Effector CD8-positive, alpha-beta T cell (primary cell): ENCODE results near the gene ERI3.

Source experiments
- DNase-seq: peaks from one replicate; lab custom pipeline; 2025; lab: John Stamatoyannopoulos, UW

ERI3 gene

DNA sequence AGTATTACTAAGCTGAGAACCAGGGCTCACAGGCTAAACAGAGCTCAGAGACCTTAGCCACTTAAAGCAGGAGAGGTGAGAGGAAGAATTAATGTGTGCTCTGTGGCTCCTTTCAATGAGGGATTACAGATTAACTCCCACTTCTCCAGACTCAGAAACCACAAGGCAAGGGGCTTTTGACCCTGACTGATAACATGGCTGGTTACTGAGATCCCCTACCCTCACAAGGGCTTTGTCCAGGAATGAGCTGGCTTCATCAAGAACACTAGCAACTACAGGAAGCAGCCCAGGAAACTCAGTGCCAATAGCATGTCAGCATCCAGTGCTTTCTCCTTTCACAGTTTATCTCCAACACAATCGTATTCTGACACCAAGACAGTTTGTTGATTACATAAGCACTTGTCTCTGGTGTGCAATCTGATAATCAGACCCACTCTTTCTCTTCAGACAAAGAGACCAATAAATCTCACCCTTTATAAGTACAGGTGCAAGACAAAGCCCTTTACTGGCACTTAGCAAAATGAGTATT lies 38.8 kb downstream of the ERI3 start:
- no peak for DNase-seq

DNA sequence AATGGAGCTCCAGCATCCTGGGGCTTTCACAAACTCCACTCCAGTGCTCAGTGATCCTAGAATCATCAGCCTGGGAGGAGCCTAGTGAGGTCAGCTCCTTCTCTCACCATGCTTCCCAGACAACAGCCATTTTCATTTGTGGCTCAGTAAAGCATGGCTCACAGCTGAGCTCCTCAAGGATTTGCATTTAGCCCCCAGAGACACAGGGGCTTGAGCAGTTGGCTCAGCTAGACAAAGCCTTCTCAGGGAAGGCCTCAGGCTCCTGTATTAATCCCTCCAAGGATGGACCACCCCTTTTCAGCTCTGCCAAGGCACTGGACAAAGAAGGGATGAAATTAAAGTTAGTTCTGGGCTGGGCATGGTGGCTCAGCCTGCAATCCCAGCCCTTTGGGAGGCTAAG lies 39.5 kb downstream of the ERI3 start:
- DNase-seq = no peak

DNA sequence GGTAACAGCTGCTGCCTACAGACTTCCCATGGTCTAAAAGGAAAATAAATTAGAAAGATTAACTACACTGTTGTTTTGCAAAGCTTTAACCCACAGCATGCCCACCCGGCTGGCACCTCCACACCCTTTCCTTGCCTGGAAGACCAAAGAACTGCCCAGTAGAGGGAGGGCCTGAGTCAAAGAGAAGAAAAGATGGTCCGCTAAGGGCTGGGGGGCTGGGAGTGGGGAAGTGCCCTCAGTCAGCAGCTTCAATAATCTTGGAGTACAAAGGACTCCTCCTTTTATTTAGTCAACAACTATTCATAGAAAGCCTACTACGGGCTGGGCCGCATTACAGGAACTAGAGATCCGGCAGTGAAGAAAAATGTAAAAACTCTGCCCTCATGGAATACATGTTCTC lies 40.6 kb downstream of the ERI3 start:
- no peak for DNase-seq

DNA sequence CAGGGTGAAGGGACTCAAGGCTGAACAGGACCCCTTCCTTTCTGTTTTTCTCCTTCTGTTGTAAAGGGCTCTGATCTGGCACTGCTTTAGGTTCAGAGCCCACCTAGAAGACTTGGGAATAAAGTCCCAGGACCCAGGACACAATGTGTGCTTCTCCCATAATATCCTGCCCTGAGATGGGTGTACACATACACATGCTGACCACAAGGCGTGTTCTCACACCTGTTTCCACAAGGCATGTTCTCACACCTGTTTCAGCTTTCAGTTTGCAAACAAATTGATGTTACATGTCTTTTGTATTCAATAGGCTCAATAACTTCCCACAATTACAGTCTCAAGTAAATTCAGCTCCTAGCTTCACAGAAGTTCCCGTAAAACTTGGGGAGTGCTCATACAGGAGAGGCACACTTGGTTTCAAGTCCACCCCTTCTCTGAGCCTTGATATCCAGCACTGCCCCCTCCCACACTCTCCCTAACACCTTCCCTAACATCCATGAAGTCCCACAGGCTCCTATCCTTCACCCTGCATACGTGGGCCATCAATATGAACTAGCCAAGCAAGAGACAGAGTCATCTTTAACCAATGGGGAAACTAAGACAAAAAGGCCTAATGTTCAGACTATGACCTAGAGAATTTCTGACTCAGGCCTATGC lies 41.7 kb downstream of the ERI3 start:
- no peak for DNase-seq

DNA sequence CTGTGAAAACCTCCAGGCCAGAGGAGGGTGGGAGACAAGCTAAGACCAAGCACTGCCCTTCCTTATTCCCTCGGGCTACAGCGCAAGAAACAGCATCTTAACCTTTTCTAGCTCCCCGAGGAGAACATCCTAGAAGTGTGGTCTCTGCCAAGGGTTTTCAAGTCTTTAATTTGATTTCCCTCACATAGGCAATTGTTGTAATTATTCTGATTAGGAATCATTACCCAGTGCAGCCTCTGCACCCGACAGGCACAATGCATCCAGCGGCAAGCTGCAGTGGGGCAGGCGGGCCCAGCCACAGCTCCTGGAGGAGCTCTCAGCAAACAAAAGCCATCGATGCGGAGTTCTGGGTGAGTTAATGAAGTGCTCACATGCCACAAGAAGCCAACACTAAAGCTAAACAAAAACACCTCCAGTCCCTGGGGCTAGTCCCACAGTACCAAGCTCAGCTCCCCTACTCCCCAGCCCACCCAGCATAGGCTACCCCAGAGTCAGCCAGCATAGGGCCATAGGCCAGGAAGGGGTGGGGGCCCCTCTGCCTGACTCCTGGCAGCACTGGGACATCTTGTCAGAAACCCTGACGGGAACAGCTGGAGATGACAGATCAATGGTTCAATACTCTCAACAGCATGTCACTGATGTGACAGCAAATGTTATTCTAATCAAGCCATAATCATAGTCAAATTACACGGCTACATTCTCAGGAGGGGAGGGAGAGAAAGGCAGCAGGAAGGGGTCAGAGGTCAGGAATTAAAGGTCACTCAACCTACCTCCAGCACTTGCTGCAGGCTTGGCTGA lies 42.5 kb downstream of the ERI3 start:
- no peak for DNase-seq

DNA sequence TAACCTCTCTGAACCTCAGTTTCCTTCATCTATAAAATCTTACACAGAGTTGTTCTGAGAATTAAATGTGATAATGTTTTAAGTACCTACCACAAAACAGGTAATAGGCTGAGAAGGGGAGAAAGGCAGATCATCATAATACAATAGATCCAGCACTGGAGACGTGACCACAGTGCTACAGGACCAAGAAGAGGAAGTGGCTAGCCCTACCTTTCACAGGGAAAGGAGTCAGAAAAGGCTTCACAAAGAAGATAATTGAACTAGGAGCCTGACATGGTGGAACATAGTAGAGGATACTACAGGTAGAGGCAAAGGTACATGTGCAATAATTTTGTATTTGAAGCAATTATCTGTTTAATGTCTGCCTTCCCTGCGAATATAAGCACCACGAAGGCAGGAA lies 45.1 kb downstream of the ERI3 start:
- DNase-seq = no peak

DNA sequence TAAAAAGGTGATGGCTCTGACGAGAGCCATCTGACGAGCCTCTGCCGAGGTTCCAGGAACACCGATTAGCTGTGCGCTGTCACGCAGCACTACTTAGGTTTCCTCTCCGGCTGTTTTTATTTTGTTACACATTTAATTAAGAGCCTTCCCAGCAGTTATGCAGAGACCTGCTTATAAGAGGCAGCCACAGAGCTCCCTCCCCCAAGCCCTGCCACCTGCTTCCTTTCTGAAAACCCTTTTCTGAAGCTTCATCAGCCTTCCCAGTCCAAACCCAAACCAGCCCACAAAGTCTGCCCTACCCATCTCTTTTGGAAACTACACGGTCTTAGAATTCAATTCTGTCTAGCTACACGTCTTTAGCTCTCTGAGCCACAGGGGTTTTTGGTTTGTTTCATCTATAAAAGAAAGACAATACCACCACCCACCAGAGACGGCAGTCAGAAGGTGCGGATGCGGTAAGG lies 49.1 kb downstream of the ERI3 start:
- no peak for DNase-seq

DNA sequence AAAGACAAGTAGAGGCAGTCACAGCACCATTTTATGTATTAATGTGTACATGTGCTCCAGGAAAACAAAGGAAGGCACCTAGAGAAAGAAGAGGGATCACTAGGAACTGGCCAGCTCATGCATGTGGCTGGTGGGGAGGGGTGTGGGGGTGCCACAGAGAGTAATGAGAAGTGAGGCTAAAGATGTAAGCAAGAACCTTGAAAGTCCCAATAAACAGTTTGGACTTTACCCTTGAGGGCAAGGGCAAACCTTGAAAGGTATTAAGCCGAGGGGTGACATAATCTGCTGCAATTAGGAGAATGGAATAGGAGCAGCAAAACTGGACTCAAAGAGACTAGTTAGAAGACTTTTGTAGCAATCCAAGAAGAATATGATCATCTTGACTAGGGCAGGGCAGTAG lies 51.5 kb downstream of the ERI3 start:
- DNase-seq = no peak

DNA sequence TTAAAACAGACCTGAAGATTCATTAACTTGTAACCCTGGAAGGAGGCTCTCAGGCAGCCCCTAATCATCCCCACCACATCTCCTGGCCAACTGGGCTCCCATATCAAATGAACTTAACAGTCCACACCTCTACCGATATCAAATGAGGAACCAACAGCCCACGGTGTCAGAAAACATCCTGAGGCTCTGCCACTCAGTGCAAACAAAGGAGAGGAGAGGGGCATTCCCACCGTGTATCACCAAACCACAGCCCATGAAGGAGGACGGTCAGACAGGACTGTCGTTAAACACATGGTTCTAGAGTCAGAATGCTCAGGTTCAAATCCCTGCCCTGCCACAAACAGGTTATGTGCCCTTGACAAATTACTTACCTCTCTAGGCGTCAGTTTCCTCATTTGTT lies 52.5 kb downstream of the ERI3 start:
- no peak for DNase-seq

DNA sequence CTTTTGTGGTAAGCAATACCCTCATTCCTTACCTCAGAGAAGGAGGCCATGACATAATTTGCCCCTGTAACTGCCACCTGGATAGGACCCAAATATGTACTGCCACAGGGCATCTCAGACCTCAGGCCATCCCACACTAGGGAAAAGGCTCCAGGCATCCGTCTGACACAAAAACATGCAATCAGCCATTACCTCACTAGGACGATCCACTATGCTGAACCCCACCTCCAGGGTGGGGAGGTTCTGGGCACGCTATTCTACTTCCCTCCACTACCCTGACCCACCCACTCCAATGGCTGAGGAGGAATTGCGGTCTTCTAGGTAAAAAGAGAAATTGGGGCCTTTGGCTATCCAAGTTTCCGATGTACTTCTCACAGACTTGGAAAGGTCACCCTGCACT lies 53.6 kb downstream of the ERI3 start:
- DNase-seq = no peak

DNA sequence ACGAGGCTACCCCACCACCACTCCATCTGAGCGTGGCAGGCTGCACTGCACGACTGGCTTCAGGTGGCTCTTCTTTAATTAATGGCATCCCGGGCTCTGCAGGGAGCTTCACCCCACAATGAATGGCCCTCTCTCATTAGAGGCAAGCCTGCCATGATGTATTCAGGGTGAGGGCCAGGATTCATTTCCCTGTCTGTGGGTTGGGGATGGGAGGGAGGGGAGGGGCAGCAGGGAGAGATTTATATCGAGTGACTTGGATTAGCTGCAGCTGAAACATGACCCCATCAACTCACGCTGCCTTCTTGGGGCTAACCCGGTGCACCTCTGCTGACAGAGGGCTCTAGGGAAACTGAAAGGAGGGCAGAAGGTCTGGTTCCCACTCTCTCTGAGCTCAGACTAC lies 54.2 kb downstream of the ERI3 start:
- DNase-seq = no peak

DNA sequence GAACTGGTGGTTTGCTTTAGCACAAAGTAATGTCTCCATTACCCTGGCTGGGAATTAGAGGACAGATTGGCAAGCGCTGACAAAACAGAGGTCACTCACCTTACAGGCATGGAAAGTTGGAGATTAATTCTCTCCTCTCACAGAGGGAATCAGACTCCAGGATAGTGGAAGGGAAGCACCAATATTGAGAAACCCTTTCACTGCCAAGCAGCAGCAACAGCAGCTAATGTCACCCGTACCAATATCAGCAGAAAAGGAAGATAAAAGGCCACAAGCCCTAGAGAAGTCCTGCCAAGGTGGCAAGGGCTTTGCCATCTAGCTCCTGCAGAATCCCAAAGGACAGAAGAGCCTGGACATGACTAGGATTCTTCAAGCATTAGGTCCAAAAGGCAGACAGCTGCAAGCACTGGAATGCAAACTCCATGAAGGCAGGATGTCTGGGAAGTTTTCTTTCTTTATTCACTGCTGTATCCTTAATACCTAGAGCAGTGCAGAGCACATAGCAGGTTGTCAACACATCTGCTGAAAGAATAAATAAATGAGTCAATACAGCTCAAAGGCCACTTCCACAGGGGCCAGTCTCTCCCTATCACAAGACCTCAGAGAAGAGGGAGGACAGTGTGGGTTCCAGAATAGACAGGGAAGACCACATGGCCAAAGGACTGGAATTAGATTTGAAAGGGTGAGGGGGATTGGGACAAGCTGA lies 57.2 kb downstream of the ERI3 start:
- no peak for DNase-seq

DNA sequence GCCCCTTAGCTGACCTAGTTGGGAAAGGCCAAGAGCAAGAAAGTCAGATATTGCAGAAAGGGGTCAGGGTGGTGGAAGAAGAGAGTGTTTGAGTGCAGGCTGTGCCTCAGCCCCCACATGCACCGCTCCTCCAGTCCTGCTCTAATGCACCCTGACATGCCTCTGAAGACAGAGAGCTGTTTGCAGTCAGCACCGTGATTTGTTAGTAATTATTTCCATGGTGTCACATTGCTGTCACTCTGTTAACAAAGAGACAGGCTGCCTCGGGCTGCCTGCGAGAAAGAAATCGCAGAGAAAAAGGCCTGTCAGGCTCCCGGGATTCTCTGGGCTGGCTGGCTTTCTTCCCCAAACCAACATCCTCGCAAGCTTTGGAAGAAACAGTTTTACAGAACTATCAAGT lies 58.3 kb downstream of the ERI3 start:
- no peak for DNase-seq

DNA sequence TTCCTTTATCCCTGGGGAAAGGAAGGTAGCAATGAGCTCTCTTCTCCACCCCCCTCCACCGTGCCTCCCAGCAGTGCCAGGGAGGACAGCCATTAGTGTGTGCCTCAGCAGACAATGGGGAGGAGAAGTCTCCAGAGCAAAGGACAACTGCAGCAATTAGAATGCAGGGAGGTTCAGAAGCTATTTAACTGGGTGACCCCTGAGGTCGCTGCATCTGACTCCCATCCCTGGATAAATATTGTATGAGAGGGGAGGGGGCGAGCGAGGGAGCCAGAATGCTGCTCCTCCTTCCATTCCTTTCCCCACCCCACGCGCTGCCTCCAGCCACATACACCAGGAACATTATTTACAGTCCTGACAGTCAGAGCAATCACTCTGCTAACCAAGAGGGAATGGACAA lies 59.0 kb downstream of the ERI3 start:
- DNase-seq = no peak

DNA sequence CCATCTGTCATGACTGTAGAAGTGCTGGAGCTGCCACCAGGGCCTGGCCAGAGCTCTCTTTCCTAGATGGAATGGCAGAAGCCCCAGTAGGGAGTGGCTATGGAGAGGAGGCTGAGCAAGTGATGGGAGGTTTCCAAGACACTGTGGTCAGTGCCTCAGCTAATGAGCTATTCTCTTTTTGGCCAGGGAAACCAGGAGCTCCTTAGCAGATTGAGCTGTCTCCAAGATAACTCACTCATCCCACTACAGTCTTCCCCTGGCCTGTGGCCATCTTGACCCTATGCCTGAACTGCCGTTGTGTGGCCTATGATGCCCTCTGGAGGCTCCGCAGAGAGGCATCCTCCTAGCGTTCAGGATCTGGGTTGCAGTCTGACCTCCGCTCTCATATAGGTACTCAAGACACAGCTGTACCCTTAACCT lies 60.5 kb downstream of the ERI3 start:
- no peak for DNase-seq

DNA sequence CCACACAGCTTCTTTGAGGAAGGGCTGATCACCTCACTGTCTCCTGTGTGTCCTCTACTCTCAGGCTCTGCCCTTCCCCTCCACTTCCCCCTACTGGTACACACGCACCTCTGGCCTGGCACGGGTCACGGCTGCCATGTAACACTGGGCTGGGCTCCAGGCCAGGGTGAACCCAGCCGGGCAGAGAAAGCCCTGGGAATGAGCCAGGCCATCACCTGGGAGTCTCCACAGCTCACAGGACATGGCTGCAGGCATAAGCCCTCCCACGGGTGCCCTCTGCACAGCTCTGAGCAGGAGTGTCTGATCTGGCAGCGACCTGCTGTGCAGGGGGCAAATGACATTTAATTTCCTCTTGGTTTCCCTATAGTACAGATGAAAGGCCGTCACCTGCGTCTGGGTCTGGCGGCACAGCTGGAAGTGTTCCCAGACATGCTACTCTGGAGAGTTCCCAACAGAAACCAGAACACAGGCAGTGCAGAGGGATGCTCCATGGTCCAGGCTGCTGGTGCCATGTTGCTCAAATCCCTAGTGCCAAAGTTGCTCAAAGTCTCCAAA lies 61.2 kb downstream of the ERI3 start:
- no peak for DNase-seq

DNA sequence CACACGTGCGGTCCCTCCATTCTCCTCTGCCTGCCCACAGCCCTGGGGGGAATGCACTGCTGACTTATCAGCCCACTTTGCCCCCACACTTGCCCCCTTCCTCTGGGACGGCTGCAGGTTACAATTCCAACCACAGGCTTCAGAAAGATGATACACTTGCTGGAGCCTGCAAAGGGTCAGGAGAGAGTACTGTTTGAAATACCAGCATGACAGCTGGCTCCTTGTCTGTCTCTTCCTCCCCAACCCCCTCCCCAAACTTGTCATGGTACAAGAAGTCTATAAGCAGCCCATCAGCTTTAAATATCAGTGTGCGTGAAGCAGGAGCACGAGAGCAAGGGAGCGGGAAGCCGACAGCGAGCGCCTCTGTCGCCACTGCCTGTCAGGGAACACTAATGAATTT lies 62.4 kb downstream of the ERI3 start:
- DNase-seq = no peak

DNA sequence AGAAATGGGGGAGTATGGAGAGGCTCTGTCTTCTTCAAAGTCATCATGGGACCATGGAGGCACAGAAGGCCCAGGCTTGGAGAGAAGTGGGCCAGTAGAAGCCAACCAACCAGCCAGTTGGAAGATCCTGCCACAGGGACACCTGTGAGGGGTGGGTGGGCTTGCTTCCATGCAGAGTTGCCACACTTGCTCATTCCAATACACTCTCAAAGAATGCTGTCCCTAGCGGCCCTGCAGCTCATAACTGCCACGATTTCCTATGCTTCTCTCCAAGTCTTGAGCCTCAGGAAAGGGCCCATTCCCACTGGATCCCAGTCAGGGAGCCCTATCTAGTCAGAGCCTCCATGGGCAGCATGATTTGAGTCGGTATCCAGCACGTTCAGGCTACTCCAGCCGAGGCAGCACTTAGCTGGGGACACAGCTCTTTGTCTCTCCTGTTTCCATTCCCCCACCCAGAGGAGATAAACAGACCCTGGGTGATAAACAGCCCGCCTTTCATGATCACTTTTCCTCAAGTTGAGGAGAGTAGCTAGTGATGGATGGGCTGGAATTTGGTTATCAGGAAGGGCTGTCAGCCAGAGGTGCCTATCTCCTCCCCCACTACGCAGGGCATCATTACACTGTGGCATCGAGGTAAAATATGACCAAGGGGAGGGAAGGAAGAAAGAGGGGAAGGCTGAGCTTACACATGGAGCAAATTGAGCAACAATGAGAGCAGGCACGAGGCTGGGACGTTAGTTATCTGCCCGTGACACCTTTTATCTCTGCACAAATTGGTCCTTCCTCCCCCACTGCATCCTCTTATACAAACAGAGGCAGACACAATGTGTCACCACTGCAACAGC lies 64.6 kb downstream of the ERI3 start:
- DNase-seq = no peak

DNA sequence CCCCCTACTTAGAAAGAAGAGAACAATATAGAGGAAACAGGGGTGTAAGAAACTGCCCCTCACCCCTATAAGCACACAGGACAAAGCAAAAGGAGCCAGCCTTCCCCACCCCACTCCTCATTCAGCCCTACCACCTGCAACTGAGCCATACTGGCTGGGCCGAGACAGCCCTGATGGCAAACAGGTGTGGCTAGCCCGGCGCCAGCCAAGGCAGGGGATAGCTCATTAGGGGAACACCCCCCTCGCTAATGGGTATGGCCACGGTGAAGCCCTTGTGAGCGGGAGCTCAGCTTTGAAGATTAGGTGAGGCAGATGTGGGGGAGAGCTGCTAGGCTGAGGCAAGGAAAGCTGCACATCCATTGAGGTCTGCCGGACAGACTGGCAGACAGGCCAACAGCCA lies 65.5 kb downstream of the ERI3 start:
- no peak for DNase-seq

DNA sequence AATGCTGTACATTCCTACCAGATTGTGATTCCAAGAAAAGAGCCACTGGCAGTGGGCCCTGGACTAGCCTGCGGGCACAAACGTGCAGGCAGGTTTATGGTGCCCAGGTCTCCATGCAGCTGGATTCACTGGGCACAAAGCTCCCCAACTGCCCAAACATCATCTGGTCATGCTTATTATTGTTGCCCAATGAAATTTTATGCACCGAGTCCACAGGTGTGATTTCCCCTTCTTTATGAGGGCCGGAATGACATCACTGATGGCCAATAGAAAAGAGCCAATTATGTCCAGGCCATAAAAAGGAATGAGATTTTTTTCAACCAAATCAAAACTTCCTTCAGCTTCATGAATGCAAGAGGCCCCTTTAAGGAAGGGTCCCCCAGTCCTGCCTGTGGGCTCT lies 66.2 kb downstream of the ERI3 start:
- no peak for DNase-seq

DNA sequence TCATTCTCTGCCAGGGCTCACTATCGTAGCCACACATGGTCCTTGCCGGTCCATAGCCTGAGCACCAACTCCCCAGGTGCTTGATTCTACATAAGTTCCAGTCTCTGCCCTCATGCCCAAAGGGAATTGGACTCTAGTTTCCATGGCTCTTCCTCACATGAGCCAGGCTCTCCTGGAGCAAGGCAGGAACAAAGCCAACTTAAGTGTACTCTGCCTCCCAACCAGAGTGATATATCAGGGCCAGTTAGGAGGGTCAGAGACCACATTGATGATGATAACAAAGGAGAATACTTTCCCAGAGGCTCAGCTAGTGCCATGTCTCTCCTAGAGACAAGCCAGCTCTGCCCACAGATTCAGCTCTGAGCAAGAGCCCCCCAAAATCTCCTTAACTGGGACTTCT lies 70.9 kb downstream of the ERI3 start:
- no peak for DNase-seq
